Liver (tissue), 3 donors: ENCODE data around the gene TMEM221.

Experiments used
- ATF3 ChIP-seq: IDR thresholded peaks from 2 replicates; pipeline ENCODE4 v1.6.1; 2016; ENCODE audit warnings: antibody characterized with exemption
- CTCF ChIP-seq: fragments of 150-350 bp; IDR thresholded peaks from 2 replicates; pipeline ENCODE4 v1.5.1; 2017; ENCODE audit warnings: improper control_type of control experiment, low read depth, low read length; ENCODE audit not compliant: missing input control
- EGR1 ChIP-seq, 2 donors: IDR thresholded peaks; 2 replicates each; pipeline ENCODE4 v1.6.1; 2016 to 2018; ENCODE audit warnings: antibody characterized with exemption in 2 of 2, low read depth in 2 of 2
- GABPA ChIP-seq, 2 donors: IDR thresholded peaks in 1 of 2; conservative IDR thresholded peaks in 1 of 2; 2 replicates each; pipeline ENCODE4 v1.6.1; 2016; ENCODE audit warnings: antibody characterized with exemption in 2 of 2, mild to moderate bottlenecking in 1 of 2, moderate library complexity in 1 of 2
- HNF4G ChIP-seq: IDR thresholded peaks from 2 replicates; pipeline ENCODE4 v1.6.1; 2016; ENCODE audit warnings: antibody characterized with exemption
- MAX ChIP-seq: IDR thresholded peaks from 2 replicates; pipeline ENCODE4 v1.6.1; 2016; ENCODE audit warnings: antibody characterized with exemption
- RAD21 ChIP-seq, 2 donors: IDR thresholded peaks; 2 replicates each; pipeline ENCODE4 v1.6.1; 2016; ENCODE audit warnings: antibody characterized with exemption in 2 of 2, mild to moderate bottlenecking in 2 of 2
- REST ChIP-seq: IDR thresholded peaks from 2 replicates; pipeline ENCODE4 v1.6.1; 2016; ENCODE audit warnings: antibody characterized with exemption, mild to moderate bottlenecking
- RXRA ChIP-seq, 2 donors: IDR thresholded peaks; 2 replicates each; pipeline ENCODE4 v1.6.1; 2017 to 2018; ENCODE audit warnings: antibody characterized with exemption in 2 of 2, mild to moderate bottlenecking in 1 of 2
- SP1 ChIP-seq: IDR thresholded peaks from 2 replicates; pipeline ENCODE4 v1.6.1; 2018; ENCODE audit warnings: antibody characterized with exemption, mild to moderate bottlenecking
- YY1 ChIP-seq: IDR thresholded peaks from 2 replicates; pipeline ENCODE4 v1.6.1; 2016; ENCODE audit warnings: antibody characterized with exemption, mild to moderate bottlenecking
- donor health status: healthy.
- donor health status: healthy.

GRCh38 chr19:17409990-17410389 is 38.5 kb downstream of the TMEM221 start:
- TF ChIP-seq ATF3: no peak
- no peak for TF ChIP-seq HNF4G
- no peak for TF ChIP-seq CTCF
- TF ChIP-seq SP1: no peak
- no peak for TF ChIP-seq REST
- no peak for TF ChIP-seq RXRA (IDR thresholded peaks at IDR 0.05)
- TF ChIP-seq YY1: no peak
- no peak for TF ChIP-seq RAD21 (IDR thresholded peaks at IDR 0.05)
- no peak for TF ChIP-seq EGR1 (IDR thresholded peaks at IDR 0.05; ENCODE audit: low read depth in 2 of 2)
- no peak for TF ChIP-seq MAX
- no peak for TF ChIP-seq GABPA (IDR thresholded peaks at IDR 0.05 in 1 of 2, conservative IDR thresholded peaks at IDR 0.05 in 1 of 2)
